ENCODE measurements around the gene IL15.
"Not testable (repeated sequence)": the region's sequence is repeated elsewhere in the genome, so short reads cannot be mapped to it uniquely, and the experiment has no call there.

IL15 gene

GRCh38 chr4:141746026-141746425, 109.6 kb downstream of the IL15 start:
- H3K27me3 ChIP-seq (ENCODE audit: control insufficient read depth, insufficient read depth, low read length), result no peaks in the 10 kb centered on the region
- H3K4me1 ChIP-seq (ENCODE audit: control insufficient read depth, low read depth, low read length), result no peaks in the 10 kb centered on the region
- H3K9ac ChIP-seq (ENCODE audit: low read length), result no peak overlapping the region
- H3K36me3 ChIP-seq (ENCODE audit: control insufficient read depth, low read depth, low read length), result no peaks in the 10 kb centered on the region
- no peak overlapping the region for H3K27ac ChIP-seq (ENCODE audit: low read length)
- no peaks in the 10 kb centered on the region for H3K9me3 ChIP-seq (ENCODE audit: control insufficient read depth, low read depth, low read length)
- H3K4me3 ChIP-seq (ENCODE audit: low read length), result no peak overlapping the region

DNA sequence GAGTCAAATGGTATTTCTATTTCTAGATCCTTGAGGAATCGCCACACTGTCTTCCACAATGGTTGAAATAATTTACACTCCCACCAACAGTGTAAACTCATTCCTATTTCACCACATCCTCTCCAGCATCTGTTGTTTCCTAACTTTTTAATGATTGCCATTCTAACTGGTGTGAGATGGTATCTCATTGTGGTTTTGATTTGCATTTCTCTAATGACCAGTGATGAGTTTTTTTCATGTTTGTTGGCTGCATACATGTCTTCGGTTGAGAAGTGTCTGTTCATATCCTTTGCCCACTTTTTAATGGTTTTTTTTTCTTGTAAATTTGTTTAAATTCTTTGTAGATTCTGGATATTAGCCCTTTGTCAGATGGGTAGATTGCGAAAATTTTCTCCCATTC, 115.4 kb downstream of the IL15 start:
- not testable (repeated sequence) for H3K27ac ChIP-seq (ENCODE audit: low read length); H3K9me3 ChIP-seq (ENCODE audit: control insufficient read depth, low read depth, low read length); H3K27me3 ChIP-seq (ENCODE audit: control insufficient read depth, insufficient read depth, low read length); H3K36me3 ChIP-seq (ENCODE audit: control insufficient read depth, low read depth, low read length); H3K4me1 ChIP-seq (ENCODE audit: control insufficient read depth, low read depth, low read length); H3K9ac ChIP-seq (ENCODE audit: low read length); H3K4me3 ChIP-seq (ENCODE audit: low read length)

DNA sequence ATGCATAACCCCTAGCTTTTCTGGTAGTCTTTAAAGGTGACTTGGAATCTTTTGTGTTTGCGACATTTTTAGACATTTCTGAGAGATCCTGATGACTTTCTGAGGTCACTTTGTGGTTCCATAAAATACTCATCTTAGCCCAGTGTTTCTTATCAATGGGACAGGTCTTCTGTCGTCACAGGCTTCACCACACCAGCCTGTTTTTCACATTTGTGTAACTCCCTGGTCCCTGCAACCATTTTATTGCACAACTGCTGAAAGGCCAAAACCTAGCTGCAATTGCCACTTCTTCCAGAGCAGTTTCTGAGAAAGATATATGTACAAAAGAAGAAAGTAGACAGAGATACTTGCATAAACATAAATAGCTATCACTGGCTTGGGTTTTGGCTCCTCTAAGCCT, 120.9 kb downstream of the IL15 start:
- no peaks in the 10 kb centered on the region for H3K27me3 ChIP-seq (ENCODE audit: control insufficient read depth, insufficient read depth, low read length)
- H3K9me3 ChIP-seq (ENCODE audit: control insufficient read depth, low read depth, low read length), result no peaks in the 10 kb centered on the region
- H3K4me1 ChIP-seq (ENCODE audit: control insufficient read depth, low read depth, low read length), result peaks cover 6% of the 10 kb centered on the region
- H3K27ac ChIP-seq (ENCODE audit: low read length), result no peak overlapping the region
- H3K9ac ChIP-seq (ENCODE audit: low read length), result no peak overlapping the region
- H3K36me3 ChIP-seq (ENCODE audit: control insufficient read depth, low read depth, low read length), result no peaks in the 10 kb centered on the region
- H3K4me3 ChIP-seq (ENCODE audit: low read length), result no peak overlapping the region

GRCh38 chr4:141759796-141760425, 123.5 kb downstream of the IL15 start:
- Histone ChIP-seq H3K27ac (ENCODE audit: low read length) (no peak overlapping the region), H3K9ac (ENCODE audit: low read length) (no peak overlapping the region), H3K9me3 (ENCODE audit: control insufficient read depth, low read depth, low read length) (no peaks in the 10 kb centered on the region), H3K27me3 (ENCODE audit: control insufficient read depth, insufficient read depth, low read length) (no peaks in the 10 kb centered on the region), H3K4me3 (ENCODE audit: low read length) (no peak overlapping the region), H3K4me1 (ENCODE audit: control insufficient read depth, low read depth, low read length) (peaks cover 6% of the 10 kb centered on the region), H3K36me3 (ENCODE audit: control insufficient read depth, low read depth, low read length) (no peaks in the 10 kb centered on the region)

DNA sequence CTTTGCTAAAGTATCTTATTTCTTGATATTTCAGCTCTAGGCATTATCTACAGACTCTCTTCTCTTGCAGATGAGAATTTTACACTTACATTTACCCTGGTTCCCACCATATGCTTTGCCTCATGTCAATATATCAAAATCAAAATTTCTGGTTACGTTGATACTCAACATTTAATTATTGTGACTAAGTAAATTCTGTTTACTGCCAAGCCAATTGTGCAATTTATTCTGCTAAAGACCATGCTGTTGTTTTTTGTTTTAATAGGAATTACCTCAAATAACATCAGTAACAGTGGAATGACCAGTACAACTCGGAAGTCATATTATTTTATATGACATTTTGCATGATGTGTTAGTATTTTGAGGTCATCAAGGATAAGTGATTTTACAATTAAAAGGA, 125.5 kb downstream of the IL15 start:
- H3K36me3 ChIP-seq (ENCODE audit: control insufficient read depth, low read depth, low read length), result no peaks in the 10 kb centered on the region
- no peaks in the 10 kb centered on the region for H3K27me3 ChIP-seq (ENCODE audit: control insufficient read depth, insufficient read depth, low read length)
- peaks cover 6% of the 10 kb centered on the region for H3K4me1 ChIP-seq (ENCODE audit: control insufficient read depth, low read depth, low read length)
- no peak overlapping the region for H3K27ac ChIP-seq (ENCODE audit: low read length)
- H3K9ac ChIP-seq (ENCODE audit: low read length), result no peak overlapping the region
- H3K9me3 ChIP-seq (ENCODE audit: control insufficient read depth, low read depth, low read length), result no peaks in the 10 kb centered on the region
- no peak overlapping the region for H3K4me3 ChIP-seq (ENCODE audit: low read length)

DNA sequence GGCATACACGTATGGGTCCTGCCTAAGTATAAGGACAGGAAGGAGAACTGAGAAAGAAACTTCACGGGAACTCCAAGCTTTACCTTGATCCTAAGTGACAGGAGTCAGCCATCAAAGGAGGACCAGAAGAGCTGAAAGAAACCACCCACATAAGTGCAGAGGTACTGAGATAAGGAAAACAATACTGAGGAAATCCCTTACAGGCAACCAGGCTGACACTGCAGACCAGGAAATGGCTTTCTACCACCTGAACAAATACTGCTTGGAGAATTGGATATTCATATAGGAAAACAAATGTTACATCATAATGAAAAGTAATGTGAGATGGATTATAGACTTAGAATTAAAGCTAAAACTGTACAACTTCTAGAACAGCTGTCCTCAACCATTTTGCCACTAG, 127.0 kb downstream of the IL15 start:
- no peak overlapping the region for H3K9ac ChIP-seq (ENCODE audit: low read length)
- no peak overlapping the region for H3K27ac ChIP-seq (ENCODE audit: low read length)
- H3K4me1 ChIP-seq (ENCODE audit: control insufficient read depth, low read depth, low read length), result no peaks in the 10 kb centered on the region
- H3K27me3 ChIP-seq (ENCODE audit: control insufficient read depth, insufficient read depth, low read length), result no peaks in the 10 kb centered on the region
- H3K4me3 ChIP-seq (ENCODE audit: low read length), result no peak overlapping the region
- H3K36me3 ChIP-seq (ENCODE audit: control insufficient read depth, low read depth, low read length), result no peaks in the 10 kb centered on the region
- no peaks in the 10 kb centered on the region for H3K9me3 ChIP-seq (ENCODE audit: control insufficient read depth, low read depth, low read length)

GRCh38 chr4:141768954-141769353, 132.6 kb downstream of the IL15 start:
- Histone ChIP-seq H3K27ac (ENCODE audit: low read length) (no peak overlapping the region), H3K4me3 (ENCODE audit: low read length) (no peak overlapping the region), H3K36me3 (ENCODE audit: control insufficient read depth, low read depth, low read length) (no peaks in the 10 kb centered on the region), H3K27me3 (ENCODE audit: control insufficient read depth, insufficient read depth, low read length) (no peaks in the 10 kb centered on the region), H3K4me1 (ENCODE audit: control insufficient read depth, low read depth, low read length) (peaks cover 17% of the 10 kb centered on the region), H3K9me3 (ENCODE audit: control insufficient read depth, low read depth, low read length) (no peaks in the 10 kb centered on the region), H3K9ac (ENCODE audit: low read length) (no peak overlapping the region)

GRCh38 chr4:141771889-141772830, 135.8 kb downstream of the IL15 start:
- Histone ChIP-seq H3K36me3 (ENCODE audit: control insufficient read depth, low read depth, low read length) (no peaks in the 10 kb centered on the region), H3K9me3 (ENCODE audit: control insufficient read depth, low read depth, low read length) (no peaks in the 10 kb centered on the region), H3K4me1 (ENCODE audit: control insufficient read depth, low read depth, low read length) (peaks cover 17% of the 10 kb centered on the region), H3K27me3 (ENCODE audit: control insufficient read depth, insufficient read depth, low read length) (no peaks in the 10 kb centered on the region), H3K9ac (ENCODE audit: low read length) (no peak overlapping the region), H3K4me3 (ENCODE audit: low read length) (no peak overlapping the region), H3K27ac (ENCODE audit: low read length) (no peak overlapping the region)

GRCh38 chr4:141772838-141773237, 136.5 kb downstream of the IL15 start:
- H3K27me3 ChIP-seq (ENCODE audit: control insufficient read depth, insufficient read depth, low read length), result no peaks in the 10 kb centered on the region
- no peaks in the 10 kb centered on the region for H3K9me3 ChIP-seq (ENCODE audit: control insufficient read depth, low read depth, low read length)
- H3K9ac ChIP-seq (ENCODE audit: low read length), result no peak overlapping the region
- peaks cover 17% of the 10 kb centered on the region for H3K4me1 ChIP-seq (ENCODE audit: control insufficient read depth, low read depth, low read length)
- no peak overlapping the region for H3K4me3 ChIP-seq (ENCODE audit: low read length)
- H3K36me3 ChIP-seq (ENCODE audit: control insufficient read depth, low read depth, low read length), result no peaks in the 10 kb centered on the region
- H3K27ac ChIP-seq (ENCODE audit: low read length), result no peak overlapping the region

DNA sequence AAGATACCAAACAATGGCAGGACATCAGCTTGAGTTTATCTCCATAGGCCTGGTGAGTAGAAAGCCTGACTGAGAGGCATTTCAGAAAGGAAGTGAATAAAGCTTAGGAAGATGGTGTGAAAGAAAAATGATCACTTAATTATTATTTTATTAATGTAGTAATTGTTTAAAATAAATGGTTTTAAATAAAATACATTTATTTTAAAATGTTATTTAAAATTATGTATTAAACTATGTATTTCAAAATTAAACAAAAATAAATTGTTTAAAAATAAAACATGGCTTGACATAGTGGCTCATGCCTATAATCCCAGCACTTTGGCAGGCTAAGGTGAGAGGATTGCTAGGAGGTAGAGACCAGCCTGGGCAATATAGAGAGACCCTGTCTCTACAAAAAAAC, 145.8 kb downstream of the IL15 start:
- no peak overlapping the region for H3K9ac ChIP-seq (ENCODE audit: low read length)

More for the DNA sequence above, 145.8 kb downstream of the IL15 start:
- Histone ChIP-seq H3K4me3 (ENCODE audit: low read length) (no peak overlapping the region), H3K4me1 (ENCODE audit: control insufficient read depth, low read depth, low read length) (no peaks in the 10 kb centered on the region), H3K27ac (ENCODE audit: low read length) (no peak overlapping the region), H3K9me3 (ENCODE audit: control insufficient read depth, low read depth, low read length) (no peaks in the 10 kb centered on the region), H3K27me3 (ENCODE audit: control insufficient read depth, insufficient read depth, low read length) (no peaks in the 10 kb centered on the region), H3K36me3 (ENCODE audit: control insufficient read depth, low read depth, low read length) (no peaks in the 10 kb centered on the region)
